Measurements from ENCODE around the gene CUTC. TPM values are rescaled to one million over a fixed set of nuclear protein-coding genes. Genes with fewer than 3 reads are reported as not detected.
"Not testable (repeated sequence)": the region's sequence is repeated elsewhere in the genome, so short reads cannot be mapped to it uniquely, and the experiment has no call there.

CUTC gene
- total RNA-seq, 1 experiment from 2014 or later: 21.6 TPM

DNA sequence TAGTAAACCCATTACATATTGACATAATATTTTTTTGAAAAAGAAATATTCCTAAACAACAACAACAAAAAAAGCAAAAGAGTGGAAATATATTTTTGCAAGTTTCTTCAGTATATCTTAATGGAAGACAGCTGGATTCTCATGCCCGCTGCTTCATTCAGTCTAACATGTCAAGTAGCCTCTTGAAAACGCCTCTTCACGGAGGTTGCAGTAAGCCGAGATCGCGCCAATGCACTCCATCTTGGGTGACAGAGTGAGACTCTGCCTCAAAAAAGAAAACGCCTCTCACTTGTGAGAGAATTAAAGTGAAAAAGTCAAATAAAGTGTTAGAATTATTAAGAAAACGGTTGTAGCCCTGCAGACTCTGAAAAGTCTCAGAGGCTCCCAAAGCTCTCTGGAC, 1.3 kb downstream of the CUTC start:
- Histone ChIP-seq H2BK120ac (ENCODE audit: low read depth, low read length, poor library complexity, severe bottlenecking) (no peak overlapping the region), H3K79me2 (ENCODE audit: insufficient read depth, low read length) (no peaks in the 10 kb centered on the region), H3K56ac (ENCODE audit: insufficient read length, low read depth, low read length) (no peak overlapping the region), H3K27me3 (ENCODE audit: insufficient read depth, low read length) (no peaks in the 10 kb centered on the region), H4K5ac (ENCODE audit: insufficient read length, low read depth, low read length) (no peak overlapping the region), H3K79me1 (ENCODE audit: insufficient read depth, low read depth, low read length, poor library complexity, severe bottlenecking) (no peaks in the 10 kb centered on the region), H2BK5ac (ENCODE audit: insufficient read length, low read length) (no peak overlapping the region), H3T11ph (ENCODE audit: low read length) (no peak overlapping the region), H2BK15ac (ENCODE audit: low read depth, low read length) (no peak overlapping the region), H2BK20ac (ENCODE audit: low read depth, low read length, poor library complexity, severe bottlenecking) (no peak overlapping the region), H3K4ac (ENCODE audit: low read depth, low read length) (no peak overlapping the region), H4K20me1 (ENCODE audit: control insufficient read depth, insufficient read depth, insufficient read length) (no peaks in the 10 kb centered on the region), H4K91ac (ENCODE audit: insufficient read length, low read depth, low read length) (no peak overlapping the region), H3K14ac (ENCODE audit: insufficient read depth, low read length) (no peak overlapping the region), H4K8ac (replicated peaks; ENCODE audit: insufficient read length, low read depth, low read length) (no peak overlapping the region), H2AFZ (ENCODE audit: low read length) (no peak overlapping the region), H3K9me3 (ENCODE audit: control insufficient read depth, low read depth, low read length) (no peaks in the 10 kb centered on the region), H2AK5ac (ENCODE audit: insufficient read length, low read length) (no peak overlapping the region), H3K27ac (ENCODE audit: insufficient read length, low read depth, low read length) (no peak overlapping the region), H3K23ac (ENCODE audit: insufficient read length, low read depth, low read length) (no peak overlapping the region), H3K18ac (ENCODE audit: insufficient read length, low read depth, low read length) (no peak overlapping the region), H3K23me2 (ENCODE audit: insufficient read length, low read depth, low read length, poor library complexity, severe bottlenecking) (no peaks in the 10 kb centered on the region), H2BK12ac (ENCODE audit: insufficient read length, low read depth, low read length) (no peak overlapping the region), H3K4me2 (ENCODE audit: insufficient read depth, insufficient read length, low read length) (no peak overlapping the region), H3K9ac (ENCODE audit: extremely low read depth, insufficient read length, low read length) (no peak overlapping the region), H3K4me1 (ENCODE audit: insufficient read depth, low read length) (no peaks in the 10 kb centered on the region)
- H3K4me1 Mint-ChIP-seq: peaks cover 8 to 14% of the 10 kb centered on the region in 2 experiments
- H3K27me3 Mint-ChIP-seq (ENCODE audit: low read depth): no peaks in the 10 kb centered on the region
- WGBS (ENCODE audit: extremely low coverage, insufficient read length, low lambda C conversion rate): no CpG with 5 or more reads among the region's 8 CpGs
- TF ChIP-seq, protein P1, sequence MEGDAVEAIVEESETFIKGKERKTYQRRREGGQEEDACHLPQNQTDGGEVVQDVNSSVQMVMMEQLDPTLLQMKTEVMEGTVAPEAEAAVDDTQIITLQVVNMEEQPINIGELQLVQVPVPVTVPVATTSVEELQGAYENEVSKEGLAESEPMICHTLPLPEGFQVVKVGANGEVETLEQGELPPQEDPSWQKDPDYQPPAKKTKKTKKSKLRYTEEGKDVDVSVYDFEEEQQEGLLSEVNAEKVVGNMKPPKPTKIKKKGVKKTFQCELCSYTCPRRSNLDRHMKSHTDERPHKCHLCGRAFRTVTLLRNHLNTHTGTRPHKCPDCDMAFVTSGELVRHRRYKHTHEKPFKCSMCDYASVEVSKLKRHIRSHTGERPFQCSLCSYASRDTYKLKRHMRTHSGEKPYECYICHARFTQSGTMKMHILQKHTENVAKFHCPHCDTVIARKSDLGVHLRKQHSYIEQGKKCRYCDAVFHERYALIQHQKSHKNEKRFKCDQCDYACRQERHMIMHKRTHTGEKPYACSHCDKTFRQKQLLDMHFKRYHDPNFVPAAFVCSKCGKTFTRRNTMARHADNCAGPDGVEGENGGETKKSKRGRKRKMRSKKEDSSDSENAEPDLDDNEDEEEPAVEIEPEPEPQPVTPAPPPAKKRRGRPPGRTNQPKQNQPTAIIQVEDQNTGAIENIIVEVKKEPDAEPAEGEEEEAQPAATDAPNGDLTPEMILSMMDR (conservative IDR thresholded peaks at IDR 0.05): no peak
- H3K9me3 Mint-ChIP-seq: no peaks in the 10 kb centered on the region; a peak in 1 of 5 replicates
- DNase-seq: no peak
- peak overlapping the region; percentile 37 to 74 for H3K4me3 Mint-ChIP-seq
- H3K36me3 Mint-ChIP-seq (ENCODE audit: insufficient read depth in 1 of 3, low read depth in 3 of 3): peaks cover 23 to 34% (median 30%) of the 10 kb centered on the region in 3 experiments
- H3K27ac Mint-ChIP-seq: 0 out of 7 replicates have a peak overlapping the region, but pooled peaks of 1 of the 3 experiments have one; percentile 49

DNA sequence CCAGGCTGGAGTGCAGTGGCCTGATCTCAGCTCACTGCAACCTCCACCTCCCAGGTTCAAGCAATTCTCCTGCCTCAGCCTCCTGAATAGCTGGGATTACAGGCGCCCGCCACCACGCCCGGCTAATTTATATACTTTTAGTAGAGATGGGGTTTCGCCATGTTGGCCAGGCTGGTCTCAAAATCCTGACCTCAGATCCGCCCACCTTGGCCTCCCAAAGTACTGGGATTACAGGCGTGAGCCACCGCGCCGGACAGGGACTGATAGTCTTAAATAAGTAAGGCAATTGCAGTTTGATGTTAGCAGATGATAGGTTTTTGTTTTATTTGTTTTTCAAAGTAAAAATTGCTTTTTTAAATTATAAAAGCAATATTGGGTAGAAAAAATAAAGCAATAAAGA, 2.1 kb downstream of the CUTC start:
- not testable (repeated sequence) for H3K27ac Mint-ChIP-seq; H2AK5ac ChIP-seq (ENCODE audit: insufficient read length, low read length); H4K20me1 ChIP-seq (ENCODE audit: control insufficient read depth, insufficient read depth, insufficient read length); H3K27me3 Mint-ChIP-seq (ENCODE audit: low read depth); H3K79me2 ChIP-seq (ENCODE audit: insufficient read depth, low read length); DNase-seq; H3K56ac ChIP-seq (ENCODE audit: insufficient read length, low read depth, low read length); H2BK120ac ChIP-seq (ENCODE audit: low read depth, low read length, poor library complexity, severe bottlenecking); H3K18ac ChIP-seq (ENCODE audit: insufficient read length, low read depth, low read length); H3K23ac ChIP-seq (ENCODE audit: insufficient read length, low read depth, low read length); H2BK12ac ChIP-seq (ENCODE audit: insufficient read length, low read depth, low read length); H2BK15ac ChIP-seq (ENCODE audit: low read depth, low read length); H2BK5ac ChIP-seq (ENCODE audit: insufficient read length, low read length); H3T11ph ChIP-seq (ENCODE audit: low read length); H3K4me2 ChIP-seq (ENCODE audit: insufficient read depth, insufficient read length, low read length); H3K27ac ChIP-seq (ENCODE audit: insufficient read length, low read depth, low read length); H3K14ac ChIP-seq (ENCODE audit: insufficient read depth, low read length); H3K9me3 Mint-ChIP-seq; H3K4me1 ChIP-seq (ENCODE audit: insufficient read depth, low read length); H3K9ac ChIP-seq (ENCODE audit: extremely low read depth, insufficient read length, low read length); H3K23me2 ChIP-seq (ENCODE audit: insufficient read length, low read depth, low read length, poor library complexity, severe bottlenecking); H2BK20ac ChIP-seq (ENCODE audit: low read depth, low read length, poor library complexity, severe bottlenecking); H3K27me3 ChIP-seq (ENCODE audit: insufficient read depth, low read length); H4K8ac ChIP-seq (replicated peaks; ENCODE audit: insufficient read length, low read depth, low read length); H3K79me1 ChIP-seq (ENCODE audit: insufficient read depth, low read depth, low read length, poor library complexity, severe bottlenecking); H3K4ac ChIP-seq (ENCODE audit: low read depth, low read length); H4K5ac ChIP-seq (ENCODE audit: insufficient read length, low read depth, low read length); H3K9me3 ChIP-seq (ENCODE audit: control insufficient read depth, low read depth, low read length); H2AFZ ChIP-seq (ENCODE audit: low read length); H4K91ac ChIP-seq (ENCODE audit: insufficient read length, low read depth, low read length)
- Mint-ChIP-seq H3K36me3 (ENCODE audit: insufficient read depth in 1 of 3, low read depth in 3 of 3) (peaks cover 26 to 37% (median 32%) of the 10 kb centered on the region in 3 experiments), H3K4me1 (peaks cover 8 to 14% of the 10 kb centered on the region in 2 experiments), H3K4me3 (peak overlapping the region in 1 of 2 experiments; percentile 30; a peak in 1 of 5 replicates)
- no CpG with 5 or more reads among the region's 10 CpGs for WGBS (ENCODE audit: extremely low coverage, insufficient read length, low lambda C conversion rate)

Measured in H9 (cell line).